Heart right ventricle (tissue), 16 donors: ENCODE measurements around the gene LY6G5B. TPM values are rescaled to one million over a fixed set of nuclear protein-coding genes. Genes with fewer than 3 reads are reported as not detected.

ENCODE experiments used
- ATAC-seq, 8 donors: fragments of 200-7000 bp; cut with Tn5 transposase; one replicate each; pipeline ENCODE4 v1.9.1; 2020; ENCODE audit warnings: mild to moderate bottlenecking in 8 of 8, moderate library complexity in 8 of 8, moderate number of reproducible peaks in 1 of 8
- DNase-seq, 2 donors: peaks; one replicate each; pipeline ENCODE4 v3.0.0-alpha.2; 2020
- H3K27ac ChIP-seq, 10 donors: fragments of 200-600 bp; sonication (generic) in 2 of 10; one replicate each; pipeline versions ENCODE4 v1.5.0 to v1.8.0; 2020 to 2022; ENCODE audit warnings: mild to moderate bottlenecking in 3 of 10
- H3K27me3 ChIP-seq, 7 donors: fragments of 200-600 bp; one replicate each; pipeline ENCODE4 v1.8.0; 2021 to 2022; ENCODE audit warnings: mild to moderate bottlenecking in 2 of 7
- H3K36me3 ChIP-seq, 9 donors: fragments of 200-600 bp; sonication (generic) in 1 of 9; one replicate each; pipeline versions ENCODE4 v1.5.0 to v1.8.0; 2020 to 2022; ENCODE audit warnings: mild to moderate bottlenecking in 2 of 9
- H3K4me1 ChIP-seq, 9 donors: fragments of 200-600 bp; sonication (generic) in 1 of 9; one replicate each; pipeline versions ENCODE4 v1.5.0 to v1.8.0; 2020 to 2022; ENCODE audit warnings: mild to moderate bottlenecking in 4 of 9
- H3K4me3 ChIP-seq, 10 donors: fragments of 200-600 bp; sonication (generic) in 2 of 10; one replicate each; pipeline versions ENCODE4 v1.5.0 to v1.8.0; 2020 to 2022; ENCODE audit warnings: mild to moderate bottlenecking in 7 of 10, moderate library complexity in 2 of 10
- H3K9me3 ChIP-seq, 11 donors: fragments of 200-600 bp in 10 of 11; sonication (generic) in 2 of 11; one replicate each; pipeline versions ENCODE4 v1.5.0 to v1.8.0; 2013 to 2022; ENCODE audit warnings: mild to moderate bottlenecking in 2 of 11, control low read depth in 1 of 11, moderate library complexity in 1 of 11
- WGBS, 2 donors: extraction: QIAGEN DNeasy Blood & Tissue Kit; methylation state at CpG; one replicate each; pipeline ENCODE4 v1.1.7; 2013; ENCODE audit warnings: inconsistent platforms in 1 of 2; 5-methylcytosine and 5-hydroxymethylcytosine counted together
- intact Hi-C, 10 donors: fragments of 100-400 bp; cut with DNase I; formaldehyde crosslinking; loops; one replicate each; pipeline versions ENCODE4 v1.11.1 to v1.14.2; 2022
- polyA plus RNA-seq, 2 donors: library from polyadenylated mRNA; stranded (reverse); fragments of 200-250 nt; gene quantifications; one replicate each; pipeline ENCODE4 v1.2.3, GENCODE V29; 2013
- total RNA-seq, 10 donors: library from RNA; stranded (reverse); fragmentation: NEBNext Ultra II Directional in 3 of 10; extraction: Animal tissue kit (Norgen Biotek cat#: 25700) in 3 of 10; gene quantifications; one replicate each; pipeline versions ENCODE4 v1.2.1 to v1.2.4, GENCODE V29; 2021 to 2023
- TF ChIP-seq, protein P1 (sequence below), 9 donors: fragments of 200-600 bp; sonication (generic) in 2 of 9; IDR thresholded peaks; one replicate each; pipeline versions ENCODE4 v1.5.0 to v1.8.0; 2021 to 2022; ENCODE audit warnings: antibody characterized with exemption in 9 of 9, mild to moderate bottlenecking in 5 of 9, moderate library complexity in 1 of 9
- donor health status: Arrhythmogenic right ventricular cardiomyopathy.
- donor health status: ischemic (EF 13 %, LVEDD 7.1; RV severe dilation, severe dysfunction).
- donor health status: healthy with polysubstance abuse.
- donor health status: DM: no; HTN: yes; CAD: no.
- donor health status: DM: no; HTN: no; CAD: no.
- donor health status: ischemic (EF 25% LVEDD 6.9; RV normal size, moderate dysfunction).
- donor health status: ischemic (EF 25% LVEDD 5.7; RV mildly dilated, moderate dysfunction).
- donor health status: healthy.
- donor health status: DM: yes; HTN: yes; CAD: no.
- donor health status: Ischemic cardiomyopathy.
- donor health status: ischemic (EF 35%, LVEDD 5.7; RV mildly dilated, moderate dysfunction).
- donor health status: nonischemic (EF 11% LVEDD 7.7; RV severe dilation, severe dysfunction).
- donor health status: DM: yes; HTN: yes; CAD: no.
- donor health status: PGD.
- donor health status: ischemic (EF 29% LVEDD 5.4; RV normal size, mild dysfunction).
- donor health status: nonischemic (EF 23%, LVEDD 6.1; RV moderate dilation, normal function).

The LY6G5B gene
- total and polyA plus RNA-seq, 12 donors: 2.4 to 7.3 (median 3.8) TPM

DNA sequence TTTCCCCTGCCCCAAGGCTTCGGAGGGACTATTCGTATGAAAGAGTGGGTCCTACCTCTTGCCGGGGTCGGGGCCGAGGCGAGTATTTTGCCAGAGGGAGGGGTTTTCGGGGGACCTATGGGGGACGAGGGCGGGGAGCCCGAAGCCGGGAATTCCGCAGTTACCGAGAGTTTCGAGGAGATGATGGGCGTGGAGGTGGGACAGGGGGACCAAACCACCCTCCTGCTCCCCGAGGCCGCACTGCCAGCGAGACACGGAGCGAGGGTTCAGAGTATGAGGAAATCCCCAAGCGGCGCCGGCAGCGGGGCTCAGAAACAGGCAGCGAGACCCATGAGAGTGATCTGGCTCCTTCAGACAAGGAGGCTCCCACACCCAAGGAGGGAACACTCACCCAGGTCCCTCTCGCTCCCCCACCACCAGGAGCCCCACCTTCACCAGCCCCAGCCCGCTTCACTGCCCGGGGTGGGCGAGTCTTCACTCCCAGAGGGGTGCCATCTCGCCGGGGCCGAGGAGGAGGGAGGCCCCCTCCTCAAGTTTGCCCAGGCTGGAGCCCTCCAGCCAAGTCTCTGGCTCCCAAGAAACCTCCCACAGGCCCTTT is 38.0 kb upstream of the LY6G5B start:
- Histone ChIP-seq H3K36me3 (peaks cover 4 to 100% (median 88%) of the 10 kb centered on the region in 9 donors), H3K27ac (no peak overlapping the region)
- DNase-seq: no peak

DNA sequence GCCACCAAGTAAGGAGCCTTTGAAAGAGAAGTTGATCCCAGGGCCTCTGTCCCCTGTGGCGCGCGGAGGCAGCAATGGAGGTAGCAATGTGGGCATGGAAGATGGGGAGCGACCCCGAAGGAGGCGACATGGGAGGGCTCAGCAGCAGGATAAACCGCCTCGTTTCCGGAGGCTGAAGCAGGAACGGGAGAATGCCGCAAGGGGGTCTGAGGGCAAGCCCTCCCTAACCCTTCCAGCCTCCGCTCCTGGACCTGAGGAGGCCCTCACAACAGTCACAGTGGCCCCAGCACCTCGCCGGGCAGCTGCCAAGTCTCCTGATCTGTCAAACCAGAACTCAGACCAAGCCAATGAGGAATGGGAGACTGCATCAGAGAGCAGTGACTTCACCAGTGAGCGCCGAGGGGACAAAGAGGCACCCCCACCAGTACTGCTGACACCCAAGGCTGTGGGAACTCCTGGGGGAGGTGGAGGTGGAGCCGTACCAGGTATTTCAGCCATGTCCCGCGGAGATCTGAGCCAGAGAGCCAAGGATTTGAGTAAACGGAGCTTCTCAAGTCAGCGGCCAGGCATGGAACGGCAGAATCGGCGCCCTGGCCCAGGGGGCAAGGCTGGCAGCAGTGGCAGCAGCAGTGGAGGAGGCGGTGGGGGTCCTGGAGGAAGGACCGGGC is 37.4 kb upstream of the LY6G5B start:
- H3K27me3 ChIP-seq: no peaks in the 10 kb centered on the region
- H3K9me3 ChIP-seq: no peaks in the 10 kb centered on the region
- intact Hi-C loops: no loop called here
- peaks cover 0 to 3% (median 0%) of the 10 kb centered on the region in 9 donors for H3K4me1 ChIP-seq
- TF ChIP-seq, protein P1, sequence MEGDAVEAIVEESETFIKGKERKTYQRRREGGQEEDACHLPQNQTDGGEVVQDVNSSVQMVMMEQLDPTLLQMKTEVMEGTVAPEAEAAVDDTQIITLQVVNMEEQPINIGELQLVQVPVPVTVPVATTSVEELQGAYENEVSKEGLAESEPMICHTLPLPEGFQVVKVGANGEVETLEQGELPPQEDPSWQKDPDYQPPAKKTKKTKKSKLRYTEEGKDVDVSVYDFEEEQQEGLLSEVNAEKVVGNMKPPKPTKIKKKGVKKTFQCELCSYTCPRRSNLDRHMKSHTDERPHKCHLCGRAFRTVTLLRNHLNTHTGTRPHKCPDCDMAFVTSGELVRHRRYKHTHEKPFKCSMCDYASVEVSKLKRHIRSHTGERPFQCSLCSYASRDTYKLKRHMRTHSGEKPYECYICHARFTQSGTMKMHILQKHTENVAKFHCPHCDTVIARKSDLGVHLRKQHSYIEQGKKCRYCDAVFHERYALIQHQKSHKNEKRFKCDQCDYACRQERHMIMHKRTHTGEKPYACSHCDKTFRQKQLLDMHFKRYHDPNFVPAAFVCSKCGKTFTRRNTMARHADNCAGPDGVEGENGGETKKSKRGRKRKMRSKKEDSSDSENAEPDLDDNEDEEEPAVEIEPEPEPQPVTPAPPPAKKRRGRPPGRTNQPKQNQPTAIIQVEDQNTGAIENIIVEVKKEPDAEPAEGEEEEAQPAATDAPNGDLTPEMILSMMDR (IDR thresholded peaks at IDR 0.05): no peak
- H3K36me3 ChIP-seq: peaks cover 0 to 100% (median 88%) of the 10 kb centered on the region in 9 donors
- H3K4me3 ChIP-seq: no peak overlapping the region
- WGBS, 2 donors: 90 to 91% methylated on average over 26 of the region's 26 CpGs
- ATAC-seq (peak in 3 of 8 donors; percentile 2 to 7 (median 2)), DNase-seq (no peak)
- no peak overlapping the region for H3K27ac ChIP-seq

More for the DNA sequence above, 38.0 kb upstream of the LY6G5B start:
- 90% methylated on average over 32 of the region's 32 CpGs for WGBS, 2 donors
- H3K4me3 ChIP-seq: no peak overlapping the region
- intact Hi-C loops: no loop called here
- H3K27me3 ChIP-seq: no peaks in the 10 kb centered on the region
- no peaks in the 10 kb centered on the region for H3K9me3 ChIP-seq
- H3K4me1 ChIP-seq: no peaks in the 10 kb centered on the region
- TF ChIP-seq, protein P1 (IDR thresholded peaks at IDR 0.05): no peak
- ATAC-seq: peak in 6 of 8 donors; percentile 5 to 27 (median 20)

DNA sequence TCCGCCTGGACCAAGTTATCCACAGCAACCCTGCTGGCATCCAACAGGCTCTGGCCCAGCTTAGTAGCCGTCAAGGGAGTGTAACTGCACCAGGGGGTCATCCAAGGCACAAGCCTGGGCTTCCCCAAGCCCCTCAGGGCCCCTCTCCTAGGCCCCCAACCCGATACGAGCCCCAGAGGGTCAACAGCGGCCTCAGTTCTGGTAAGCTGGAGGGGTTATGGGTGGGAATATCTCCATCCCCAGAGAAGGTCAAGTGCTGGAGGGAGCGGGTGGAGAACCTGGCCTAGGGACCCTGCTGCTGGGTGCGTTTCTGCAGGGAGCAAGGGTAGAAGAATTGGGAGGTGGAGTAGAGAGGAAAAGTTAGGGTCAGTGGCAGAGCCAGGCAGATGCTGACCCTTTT is 36.3 kb upstream of the LY6G5B start:
- DNase-seq (no peak), ATAC-seq (no peak)
- H3K9me3 ChIP-seq: no peaks in the 10 kb centered on the region
- peaks cover 0 to 9% (median 0%) of the 10 kb centered on the region in 9 donors for H3K4me1 ChIP-seq
- WGBS, 2 donors: 83 to 85% methylated on average over 7 of the region's 7 CpGs
- peaks cover 0 to 100% (median 87%) of the 10 kb centered on the region in 9 donors for H3K36me3 ChIP-seq
- H3K4me3 ChIP-seq: no peak overlapping the region
- H3K27me3 ChIP-seq: no peaks in the 10 kb centered on the region
- TF ChIP-seq, protein P1 (IDR thresholded peaks at IDR 0.05): no peak
- no peak overlapping the region for H3K27ac ChIP-seq
- intact Hi-C loops: no loop called here

DNA sequence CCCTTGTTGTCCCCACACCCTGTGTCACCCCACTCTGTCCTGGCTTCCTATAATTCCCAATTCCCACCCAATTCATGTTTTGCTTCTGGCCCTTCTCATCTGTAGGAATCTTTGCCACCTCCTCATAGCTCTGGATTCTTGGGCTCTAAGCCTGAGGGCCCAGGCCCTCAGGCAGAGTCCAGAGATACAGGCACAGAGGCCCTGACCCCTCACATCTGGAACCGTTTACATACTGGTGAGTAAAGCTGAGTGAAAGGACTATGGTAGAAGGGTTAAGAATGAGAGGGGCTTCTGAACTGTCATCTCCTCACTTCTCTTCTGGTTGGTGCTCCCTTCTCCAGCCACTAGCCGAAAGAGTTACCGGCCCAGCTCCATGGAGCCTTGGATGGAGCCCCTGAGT is 35.6 kb upstream of the LY6G5B start:
- TF ChIP-seq, protein P1 (IDR thresholded peaks at IDR 0.05): no peak
- H3K4me3 ChIP-seq: no peak overlapping the region
- DNase-seq: no peak
- 91 to 94% methylated on average over 3 of the region's 3 CpGs for WGBS, 2 donors
- peaks cover 0 to 100% (median 86%) of the 10 kb centered on the region in 9 donors for H3K36me3 ChIP-seq
- H3K9me3 ChIP-seq: no peaks in the 10 kb centered on the region
- H3K27ac ChIP-seq: no peak overlapping the region
- H3K27me3 ChIP-seq: no peaks in the 10 kb centered on the region
- intact Hi-C loops: no loop called here
- no peak for ATAC-seq
- H3K4me1 ChIP-seq: peaks cover 0 to 9% (median 0%) of the 10 kb centered on the region in 9 donors
